ENCODE results near the gene RALY. TPM values are rescaled to one million over a fixed set of nuclear protein-coding genes. Genes with fewer than 3 reads are reported as not detected.
A peak's percentile ranks its signal among the peaks of the same experiment; 100 is the strongest.

The RALY gene
- total RNA-seq, 1 experiment from 2014 or later: 185 TPM

- peak overlapping the region; percentile 99 for H3K27ac ChIP-seq (ENCODE audit: low read depth, low read length, poor library complexity, severe bottlenecking)
- H3K4me3 ChIP-seq (ENCODE audit: low read depth, low read length, poor library complexity, severe bottlenecking): peak overlapping the region; percentile 98
- H3K4me1 ChIP-seq (ENCODE audit: insufficient read depth, low read length, poor library complexity, severe bottlenecking): peaks cover 23% of the 10 kb centered on the region
- no peaks in the 10 kb centered on the region for H3K9me3 ChIP-seq (ENCODE audit: low read depth, low read length, poor library complexity, severe bottlenecking)
- TF ChIP-seq EZH2 (IDR thresholded peaks at IDR 0.05; ENCODE audit: borderline replicate concordance, low read depth, low read length, poor library complexity, severe bottlenecking): no peak
- TF ChIP-seq CTCF (conservative IDR thresholded peaks at IDR 0.05; ENCODE audit: low read depth, low read length): no peak
- ChIA-PET POLR2A (ENCODE audit: low non-redundant PET) (interaction anchor here (0.6 to 0.8 kb wide), 7 partner anchors 60 to 550 kb away, joined by 3 to 6 read pairs (median 3); no protein-coding TSS in a partner anchor), CTCF (interaction anchor here (0.6 kb wide), 2 partner anchors 320 to 1069 kb away, joined by 3 to 5 read pairs; no protein-coding TSS in a partner anchor)
- no peaks in the 10 kb centered on the region for H3K27me3 ChIP-seq (replicated peaks; ENCODE audit: insufficient read depth, low read depth, low read length, poor library complexity)
- H3K36me3 ChIP-seq (ENCODE audit: insufficient read depth, low read length, poor library complexity, severe bottlenecking): peaks cover 16% of the 10 kb centered on the region
- intact Hi-C loops (cut with micrococcal nuclease; ENCODE audit: unreplicated experiment): no loop called here
- TSS peak; percentile 96 for BruUV-seq (replicated peaks)
- DNase-seq (ENCODE audit: low spot score): peak; percentile 51
Measured at GRCh38 chr20:34112600-34113101, 118.9 kb downstream of the RALY start.

GRCh38 chr20:34114809-34115208 is 121.1 kb downstream of the RALY start:
- no TSS peak for BruUV-seq (replicated peaks)
- POLR2A ChIA-PET (ENCODE audit: low non-redundant PET): interaction anchor here (0.7 kb wide), 1 partner anchor 270 kb away, joined by 3 read pairs; no protein-coding TSS in a partner anchor

GRCh38 chr20:34115232-34115631 is 121.5 kb downstream of the RALY start:
- ChIA-PET CTCF (no interaction called here), POLR2A (ENCODE audit: low non-redundant PET) (no interaction called here)
- DNase-seq (ENCODE audit: low spot score): no peak
- H3K4me1 ChIP-seq (ENCODE audit: insufficient read depth, low read length, poor library complexity, severe bottlenecking): peaks cover 4% of the 10 kb centered on the region
- H3K27ac ChIP-seq (ENCODE audit: low read depth, low read length, poor library complexity, severe bottlenecking): no peak overlapping the region
- H3K27me3 ChIP-seq (replicated peaks; ENCODE audit: insufficient read depth, low read depth, low read length, poor library complexity): no peaks in the 10 kb centered on the region
- H3K9me3 ChIP-seq (ENCODE audit: low read depth, low read length, poor library complexity, severe bottlenecking): no peaks in the 10 kb centered on the region
- H3K36me3 ChIP-seq (ENCODE audit: insufficient read depth, low read length, poor library complexity, severe bottlenecking): no peaks in the 10 kb centered on the region
- intact Hi-C loops (cut with micrococcal nuclease; ENCODE audit: unreplicated experiment): no loop called here
- no peak overlapping the region for H3K4me3 ChIP-seq (ENCODE audit: low read depth, low read length, poor library complexity, severe bottlenecking)
- TF ChIP-seq CTCF (conservative IDR thresholded peaks at IDR 0.05; ENCODE audit: low read depth, low read length): no peak
- no peak for TF ChIP-seq EZH2 (IDR thresholded peaks at IDR 0.05; ENCODE audit: borderline replicate concordance, low read depth, low read length, poor library complexity, severe bottlenecking)
- BruUV-seq (replicated peaks): no TSS peak

More at GRCh38 chr20:34114809-34115208, 121.1 kb downstream of the RALY start:
- Histone ChIP-seq H3K27ac (ENCODE audit: low read depth, low read length, poor library complexity, severe bottlenecking) (no peak overlapping the region), H3K9me3 (ENCODE audit: low read depth, low read length, poor library complexity, severe bottlenecking) (no peaks in the 10 kb centered on the region), H3K27me3 (replicated peaks; ENCODE audit: insufficient read depth, low read depth, low read length, poor library complexity) (no peaks in the 10 kb centered on the region), H3K4me3 (ENCODE audit: low read depth, low read length, poor library complexity, severe bottlenecking) (no peak overlapping the region), H3K36me3 (ENCODE audit: insufficient read depth, low read length, poor library complexity, severe bottlenecking) (no peaks in the 10 kb centered on the region), H3K4me1 (ENCODE audit: insufficient read depth, low read length, poor library complexity, severe bottlenecking) (peaks cover 4% of the 10 kb centered on the region)
- intact Hi-C loops (cut with micrococcal nuclease; ENCODE audit: unreplicated experiment): no loop called here
- TF ChIP-seq CTCF (conservative IDR thresholded peaks at IDR 0.05; ENCODE audit: low read depth, low read length): no peak
- no peak for TF ChIP-seq EZH2 (IDR thresholded peaks at IDR 0.05; ENCODE audit: borderline replicate concordance, low read depth, low read length, poor library complexity, severe bottlenecking)
- no peak for DNase-seq (ENCODE audit: low spot score)
- CTCF ChIA-PET: no interaction called here
